ENCODE measurements around the gene SYF2. TPM values are rescaled to one million over a fixed set of nuclear protein-coding genes. Genes with fewer than 3 reads are reported as not detected.

The SYF2 gene
- total RNA-seq, 1 experiment from 2014 or later, result 35.3 TPM

- TF ChIP-seq ZNF532 (CRISPR knock-in tag; IDR thresholded peaks at IDR 0.05; ENCODE audit: borderline replicate concordance) (no peak), ZNF396 (CRISPR knock-in tag; IDR thresholded peaks at IDR 0.05; ENCODE audit: borderline replicate concordance) (no peak), FOXK1 (CRISPR knock-in tag; IDR thresholded peaks at IDR 0.05) (no peak), ESRRA (CRISPR knock-in tag; IDR thresholded peaks at IDR 0.05; ENCODE audit: borderline replicate concordance) (no peak), JAZF1 (CRISPR knock-in tag; IDR thresholded peaks at IDR 0.05) (no peak), NFYB (CRISPR knock-in tag; conservative IDR thresholded peaks at IDR 0.05; ENCODE audit: low read depth) (no peak)
- TF ChIP-seq, protein P1, sequence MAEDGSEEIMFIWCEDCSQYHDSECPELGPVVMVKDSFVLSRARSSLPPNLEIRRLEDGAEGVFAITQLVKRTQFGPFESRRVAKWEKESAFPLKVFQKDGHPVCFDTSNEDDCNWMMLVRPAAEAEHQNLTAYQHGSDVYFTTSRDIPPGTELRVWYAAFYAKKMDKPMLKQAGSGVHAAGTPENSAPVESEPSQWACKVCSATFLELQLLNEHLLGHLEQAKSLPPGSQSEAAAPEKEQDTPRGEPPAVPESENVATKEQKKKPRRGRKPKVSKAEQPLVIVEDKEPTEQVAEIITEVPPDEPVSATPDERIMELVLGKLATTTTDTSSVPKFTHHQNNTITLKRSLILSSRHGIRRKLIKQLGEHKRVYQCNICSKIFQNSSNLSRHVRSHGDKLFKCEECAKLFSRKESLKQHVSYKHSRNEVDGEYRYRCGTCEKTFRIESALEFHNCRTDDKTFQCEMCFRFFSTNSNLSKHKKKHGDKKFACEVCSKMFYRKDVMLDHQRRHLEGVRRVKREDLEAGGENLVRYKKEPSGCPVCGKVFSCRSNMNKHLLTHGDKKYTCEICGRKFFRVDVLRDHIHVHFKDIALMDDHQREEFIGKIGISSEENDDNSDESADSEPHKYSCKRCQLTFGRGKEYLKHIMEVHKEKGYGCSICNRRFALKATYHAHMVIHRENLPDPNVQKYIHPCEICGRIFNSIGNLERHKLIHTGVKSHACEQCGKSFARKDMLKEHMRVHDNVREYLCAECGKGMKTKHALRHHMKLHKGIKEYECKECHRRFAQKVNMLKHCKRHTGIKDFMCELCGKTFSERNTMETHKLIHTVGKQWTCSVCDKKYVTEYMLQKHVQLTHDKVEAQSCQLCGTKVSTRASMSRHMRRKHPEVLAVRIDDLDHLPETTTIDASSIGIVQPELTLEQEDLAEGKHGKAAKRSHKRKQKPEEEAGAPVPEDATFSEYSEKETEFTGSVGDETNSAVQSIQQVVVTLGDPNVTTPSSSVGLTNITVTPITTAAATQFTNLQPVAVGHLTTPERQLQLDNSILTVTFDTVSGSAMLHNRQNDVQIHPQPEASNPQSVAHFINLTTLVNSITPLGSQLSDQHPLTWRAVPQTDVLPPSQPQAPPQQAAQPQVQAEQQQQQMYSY (CRISPR knock-in tag; IDR thresholded peaks at IDR 0.05), result no peak
- TF ChIP-seq, protein P2, sequence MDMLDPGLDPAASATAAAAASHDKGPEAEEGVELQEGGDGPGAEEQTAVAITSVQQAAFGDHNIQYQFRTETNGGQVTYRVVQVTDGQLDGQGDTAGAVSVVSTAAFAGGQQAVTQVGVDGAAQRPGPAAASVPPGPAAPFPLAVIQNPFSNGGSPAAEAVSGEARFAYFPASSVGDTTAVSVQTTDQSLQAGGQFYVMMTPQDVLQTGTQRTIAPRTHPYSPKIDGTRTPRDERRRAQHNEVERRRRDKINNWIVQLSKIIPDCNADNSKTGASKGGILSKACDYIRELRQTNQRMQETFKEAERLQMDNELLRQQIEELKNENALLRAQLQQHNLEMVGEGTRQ (CRISPR knock-in tag; IDR thresholded peaks at IDR 0.05), result no peak
- TF ChIP-seq, protein P3, sequence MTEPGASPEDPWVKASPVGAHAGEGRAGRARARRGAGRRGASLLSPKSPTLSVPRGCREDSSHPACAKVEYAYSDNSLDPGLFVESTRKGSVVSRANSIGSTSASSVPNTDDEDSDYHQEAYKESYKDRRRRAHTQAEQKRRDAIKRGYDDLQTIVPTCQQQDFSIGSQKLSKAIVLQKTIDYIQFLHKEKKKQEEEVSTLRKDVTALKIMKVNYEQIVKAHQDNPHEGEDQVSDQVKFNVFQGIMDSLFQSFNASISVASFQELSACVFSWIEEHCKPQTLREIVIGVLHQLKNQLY (CRISPR knock-in tag; IDR thresholded peaks at IDR 0.05), result no peak
Observed at GRCh38 chr1:25194572-25195020, 37.7 kb downstream of the SYF2 start (continued).

GRCh38 chr1:25194054-25194453 lies 38.2 kb downstream of the SYF2 start:
- ChIA-PET POLR2A (no interaction called here), CTCF (interaction anchor here (1.1 to 3.4 kb wide), 2 partner anchors 11 to 46 kb away, joined by 3 to 14 read pairs; no protein-coding TSS in a partner anchor)
- Mint-ChIP-seq H3K4me1 (peaks cover 4% of the 10 kb centered on the region), H3K4me3 (no peak overlapping the region), H3K27me3 (ENCODE audit: low read depth) (no peaks in the 10 kb centered on the region), H3K36me3 (no peaks in the 10 kb centered on the region), H3K9me3 (no peaks in the 10 kb centered on the region), H3K27ac (no peak overlapping the region)
- no peak for ATAC-seq
- TF ChIP-seq NFYB (CRISPR knock-in tag; conservative IDR thresholded peaks at IDR 0.05; ENCODE audit: low read depth) (no peak), TEAD4 (CRISPR knock-in tag; IDR thresholded peaks at IDR 0.05) (no peak), GRHL2 (CRISPR knock-in tag; IDR thresholded peaks at IDR 0.05; ENCODE audit: insufficient replicate concordance, severe bottlenecking) (no peak), RORB (CRISPR knock-in tag; IDR thresholded peaks at IDR 0.05) (no peak), ZNF121 (CRISPR knock-in tag; IDR thresholded peaks at IDR 0.05) (no peak), MAX (CRISPR knock-in tag; IDR thresholded peaks at IDR 0.05) (no peak), NR3C1 (CRISPR knock-in tag; conservative IDR thresholded peaks at IDR 0.05; ENCODE audit: low read depth) (no peak)
- TF ChIP-seq, protein P4, sequence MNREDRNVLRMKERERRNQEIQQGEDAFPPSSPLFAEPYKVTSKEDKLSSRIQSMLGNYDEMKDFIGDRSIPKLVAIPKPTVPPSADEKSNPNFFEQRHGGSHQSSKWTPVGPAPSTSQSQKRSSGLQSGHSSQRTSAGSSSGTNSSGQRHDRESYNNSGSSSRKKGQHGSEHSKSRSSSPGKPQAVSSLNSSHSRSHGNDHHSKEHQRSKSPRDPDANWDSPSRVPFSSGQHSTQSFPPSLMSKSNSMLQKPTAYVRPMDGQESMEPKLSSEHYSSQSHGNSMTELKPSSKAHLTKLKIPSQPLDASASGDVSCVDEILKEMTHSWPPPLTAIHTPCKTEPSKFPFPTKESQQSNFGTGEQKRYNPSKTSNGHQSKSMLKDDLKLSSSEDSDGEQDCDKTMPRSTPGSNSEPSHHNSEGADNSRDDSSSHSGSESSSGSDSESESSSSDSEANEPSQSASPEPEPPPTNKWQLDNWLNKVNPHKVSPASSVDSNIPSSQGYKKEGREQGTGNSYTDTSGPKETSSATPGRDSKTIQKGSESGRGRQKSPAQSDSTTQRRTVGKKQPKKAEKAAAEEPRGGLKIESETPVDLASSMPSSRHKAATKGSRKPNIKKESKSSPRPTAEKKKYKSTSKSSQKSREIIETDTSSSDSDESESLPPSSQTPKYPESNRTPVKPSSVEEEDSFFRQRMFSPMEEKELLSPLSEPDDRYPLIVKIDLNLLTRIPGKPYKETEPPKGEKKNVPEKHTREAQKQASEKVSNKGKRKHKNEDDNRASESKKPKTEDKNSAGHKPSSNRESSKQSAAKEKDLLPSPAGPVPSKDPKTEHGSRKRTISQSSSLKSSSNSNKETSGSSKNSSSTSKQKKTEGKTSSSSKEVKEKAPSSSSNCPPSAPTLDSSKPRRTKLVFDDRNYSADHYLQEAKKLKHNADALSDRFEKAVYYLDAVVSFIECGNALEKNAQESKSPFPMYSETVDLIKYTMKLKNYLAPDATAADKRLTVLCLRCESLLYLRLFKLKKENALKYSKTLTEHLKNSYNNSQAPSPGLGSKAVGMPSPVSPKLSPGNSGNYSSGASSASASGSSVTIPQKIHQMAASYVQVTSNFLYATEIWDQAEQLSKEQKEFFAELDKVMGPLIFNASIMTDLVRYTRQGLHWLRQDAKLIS (CRISPR knock-in tag; IDR thresholded peaks at IDR 0.05; ENCODE audit: borderline replicate concordance), result no peak
- DNase-seq (ENCODE audit: low spot score), result no peak

Data from WTC11 (cell line).